H1 (cell line): ENCODE measurements around the gene NUDT1. TPM values are rescaled to one million over a fixed set of nuclear protein-coding genes. Genes with fewer than 3 reads are reported as not detected.

Source experiments
- CTCF ChIA-PET: fragments of 300-600 bp; sonication (Branson Sonifier 250); formaldehyde crosslinking; loops from one replicate; lab custom pipeline; 2021; ENCODE audit not compliant: partially characterized antibody; lab: Charles Lee
- POLR2A ChIA-PET: fragments of 300-600 bp; sonication (Branson Sonifier 250); formaldehyde crosslinking; loops from one replicate; lab custom pipeline; 2021; ENCODE audit warnings: inconsistent platforms; ENCODE audit not compliant: partially characterized antibody; lab: Charles Lee
- DNase-seq, 2 experiments: peaks; one replicate each; pipeline versions ENCODE4 v3.0.0 to v3.0.0-alpha.2; 2010 to 2022; ENCODE audit warnings: low spot score in 2 of 2, low read depth in 1 of 2, mixed read lengths in 1 of 2
- FAIRE-seq: peaks from 2 replicates; lab custom pipeline; 2011; peaks lifted over from hg19 to GRCh38; lab: Jason Lieb, UNC
- H2AFZ ChIP-seq: 2 replicates; pipeline ENCODE4 v1.8.1; 2012; ENCODE audit warnings: low read length, inconsistent platforms
- H2AK5ac ChIP-seq: 2 replicates; pipeline ENCODE4 v1.6.1; 2013; ENCODE audit warnings: low read depth, low read length
- H2BK120ac ChIP-seq: replicated peaks from 2 replicates; pipeline ENCODE3; 2013; ENCODE audit warnings: low read depth, low read length, inconsistent platforms
- H2BK12ac ChIP-seq: 2 replicates; pipeline ENCODE4 v1.6.1; 2013; ENCODE audit warnings: low read depth, low read length
- H2BK15ac ChIP-seq: 2 replicates; pipeline ENCODE4 v1.6.1; 2013; ENCODE audit warnings: low read length
- H2BK20ac ChIP-seq: 2 replicates; pipeline ENCODE4 v1.6.1; 2013; ENCODE audit warnings: low read length
- H2BK5ac ChIP-seq: 2 replicates; pipeline ENCODE4 v1.6.1; 2013; ENCODE audit warnings: low read depth, low read length
- H3K14ac ChIP-seq: 2 replicates; pipeline ENCODE4 v1.6.1; 2013; ENCODE audit warnings: inconsistent platforms; ENCODE audit not compliant: insufficient read length
- H3K18ac ChIP-seq: 2 replicates; pipeline ENCODE4 v1.6.1; 2013; ENCODE audit warnings: low read length; ENCODE audit errors: extremely low read depth
- H3K23ac ChIP-seq: 2 replicates; pipeline ENCODE4 v1.6.1; 2013; ENCODE audit warnings: inconsistent platforms; ENCODE audit not compliant: insufficient read length
- H3K23me2 ChIP-seq: 2 replicates; pipeline ENCODE4 v1.6.1; 2013; ENCODE audit warnings: low read depth, low read length
- H3K27ac ChIP-seq: 2 replicates; pipeline ENCODE4 v1.6.1; 2011; ENCODE audit warnings: low read depth, low read length, inconsistent platforms
- H3K27me3 ChIP-seq, 4 experiments: replicated peaks in 1 of 4; 1 replicate in 1 of 4; 2 replicates in 3 of 4; pipeline versions ENCODE4 v1.6.1 to v1.8.1; 2011 to 2013; ENCODE audit warnings: low read length in 3 of 4, mild to moderate bottlenecking in 3 of 4, inconsistent platforms in 2 of 4, mixed read lengths in 2 of 4, moderate library complexity in 1 of 4; ENCODE audit not compliant: control insufficient read depth in 3 of 4, insufficient read depth in 3 of 4; ENCODE audit errors: extremely low read depth in 1 of 4
- H3K36me3 ChIP-seq, 4 experiments: 2 replicates each; pipeline versions ENCODE4 v1.6.1 to v1.8.1; 2011 to 2013; ENCODE audit warnings: mild to moderate bottlenecking in 4 of 4, low read length in 3 of 4, moderate library complexity in 2 of 4, control low read depth in 1 of 4, inconsistent platforms in 1 of 4; ENCODE audit not compliant: insufficient read depth in 4 of 4, control insufficient read depth in 2 of 4
- H3K4ac ChIP-seq: replicated peaks from 2 replicates; pipeline ENCODE3; 2013; ENCODE audit warnings: low read length, low read depth, mixed read lengths, inconsistent platforms; ENCODE audit not compliant: insufficient read length
- H3K4me1 ChIP-seq, 4 experiments: replicated peaks in 1 of 4; 1 replicate in 1 of 4; 2 replicates in 3 of 4; pipeline versions ENCODE4 v1.6.1 to v1.8.1; 2011 to 2013; ENCODE audit warnings: low read length in 3 of 4, inconsistent platforms in 2 of 4, mixed read lengths in 1 of 4; ENCODE audit not compliant: insufficient read depth in 4 of 4, control insufficient read depth in 3 of 4
- H3K4me2 ChIP-seq, 2 experiments: 2 replicates each; pipeline versions ENCODE4 v1.6.1 to v1.8.1; 2011 to 2013; ENCODE audit warnings: low read depth in 2 of 2, low read length in 2 of 2, control low read depth in 1 of 2, inconsistent platforms in 1 of 2, mild to moderate bottlenecking in 1 of 2; ENCODE audit not compliant: insufficient read depth in 1 of 2
- H3K4me3 ChIP-seq, 4 experiments: fragments of 200-600, 300-600 bp in 1 of 4; sonication (generic), shearing (Covaris generic), sonication (Bioruptor Twin) in 1 of 4; 2 replicates each; pipeline versions ENCODE4 v1.5.1 to v1.8.1; 2011 to 2016; ENCODE audit warnings: low read length in 4 of 4, low read depth in 3 of 4, control low read depth in 2 of 4, inconsistent platforms in 2 of 4, mild to moderate bottlenecking in 2 of 4, mixed read lengths in 1 of 4, moderate library complexity in 1 of 4; ENCODE audit not compliant: insufficient read depth in 2 of 4; ENCODE audit errors: extremely low read depth in 1 of 4
- H3K56ac ChIP-seq: replicated peaks from 2 replicates; pipeline ENCODE3; 2013; ENCODE audit warnings: low read depth, mild to moderate bottlenecking, mixed read lengths, low read length, inconsistent platforms; ENCODE audit not compliant: insufficient read length
- H3K79me1 ChIP-seq: 2 replicates; pipeline ENCODE4 v1.6.1; 2013; ENCODE audit warnings: low read depth, low read length, control low read depth
- H3K79me2 ChIP-seq, 2 experiments: 2 replicates each; pipeline versions ENCODE4 v1.6.1 to v1.8.1; 2012 to 2013; ENCODE audit warnings: low read length in 2 of 2, mild to moderate bottlenecking in 2 of 2, inconsistent platforms in 1 of 2; ENCODE audit not compliant: insufficient read depth in 2 of 2, control insufficient read depth in 1 of 2
- H3K9ac ChIP-seq, 4 experiments: replicated peaks in 1 of 4; 1 replicate in 1 of 4; 2 replicates in 3 of 4; pipeline versions ENCODE4 v1.6.1 to v1.8.1; 2011 to 2013; ENCODE audit warnings: low read depth in 3 of 4, low read length in 3 of 4, control low read depth in 2 of 4, mild to moderate bottlenecking in 2 of 4, moderate library complexity in 2 of 4, inconsistent platforms in 1 of 4; ENCODE audit errors: extremely low read depth in 1 of 4
- H3K9me3 ChIP-seq, 2 experiments: 2 replicates each; pipeline versions ENCODE4 v1.6.1 to v1.8.1; 2012 to 2013; ENCODE audit warnings: mild to moderate bottlenecking in 2 of 2, moderate library complexity in 2 of 2, control low read depth in 1 of 2, inconsistent platforms in 1 of 2, low read depth in 1 of 2, low read length in 1 of 2, mixed read lengths in 1 of 2; ENCODE audit not compliant: insufficient read depth in 2 of 2
- H4K20me1 ChIP-seq, 2 experiments: replicated peaks in 1 of 2; 2 replicates each; pipeline versions ENCODE3 to v1.8.1; 2011 to 2013; ENCODE audit warnings: inconsistent platforms in 2 of 2, low read length in 2 of 2, mild to moderate bottlenecking in 1 of 2; ENCODE audit not compliant: insufficient read depth in 2 of 2, control insufficient read depth in 1 of 2
- H4K5ac ChIP-seq: 2 replicates; pipeline ENCODE4 v1.6.1; 2013; ENCODE audit warnings: low read length, low read depth, mixed read lengths, inconsistent platforms; ENCODE audit not compliant: insufficient read length
- H4K8ac ChIP-seq: 2 replicates; pipeline ENCODE4 v1.8.0; 2013; ENCODE audit warnings: mild to moderate bottlenecking, moderate library complexity, low read length, inconsistent platforms; ENCODE audit not compliant: insufficient read depth; ENCODE audit errors: extremely low read depth
- H4K91ac ChIP-seq: replicated peaks from 2 replicates; pipeline ENCODE3; 2013; ENCODE audit warnings: low read length, mixed read lengths, inconsistent platforms; ENCODE audit not compliant: insufficient read length
- CREB1 ChIP-seq: IDR thresholded peaks from 2 replicates; pipeline ENCODE4 v1.6.1; 2012; ENCODE audit warnings: inconsistent platforms
- GABPA ChIP-seq: IDR thresholded peaks from 2 replicates; pipeline ENCODE4 v1.6.1; 2011; ENCODE audit warnings: mild to moderate bottlenecking, low read length, moderate library complexity, borderline replicate concordance; ENCODE audit not compliant: insufficient read depth
- PHF8 ChIP-seq: fragments of 200-600 bp; sonication (generic); conservative IDR thresholded peaks from 2 replicates; pipeline ENCODE4 v1.7.1; 2012; ENCODE audit warnings: low read depth, mild to moderate bottlenecking, inconsistent platforms, low read length, moderate library complexity
- RNF2 ChIP-seq: fragments of 200-900, 300-1000 bp; sonication (generic); IDR thresholded peaks from 2 replicates; pipeline ENCODE4 v1.7.1; 2016; ENCODE audit warnings: borderline replicate concordance, low read depth, mild to moderate bottlenecking, antibody characterized with exemption, low read length; ENCODE audit not compliant: poor library complexity, severe bottlenecking; ENCODE audit errors: missing control alignments
- SP2 ChIP-seq: IDR thresholded peaks from 2 replicates; pipeline ENCODE4 v1.6.1; 2012; ENCODE audit warnings: mild to moderate bottlenecking, low read length, inconsistent platforms
- SRF ChIP-seq: IDR thresholded peaks from 2 replicates; pipeline ENCODE4 v1.6.1; 2011; ENCODE audit warnings: mild to moderate bottlenecking, low read depth, low read length, moderate library complexity
- ZNF274 ChIP-seq: IDR thresholded peaks from 2 replicates; pipeline ENCODE4 v1.7.0; 2012; ENCODE audit warnings: low read length, borderline replicate concordance; ENCODE audit errors: extremely low read depth
- WGBS, 2 experiments: shearing (Covaris generic) in 1 of 2; methylation state at CpG; one replicate each; pipeline versions ENCODE4 v1.1.6 to v1.1.7; 2013 to 2015; ENCODE audit warnings: low lambda C conversion rate in 2 of 2, mixed read lengths in 2 of 2, inconsistent platforms in 1 of 2, low coverage in 1 of 2, missing lambda C conversion rate in 1 of 2; ENCODE audit not compliant: insufficient replicate concordance in 2 of 2, insufficient coverage in 1 of 2, insufficient read length in 1 of 2; ENCODE audit errors: extremely low coverage in 1 of 2, missing lambda C conversion rate in 1 of 2; 5-methylcytosine and 5-hydroxymethylcytosine counted together
- polyA plus RNA-seq, 7 experiments: library from polyadenylated mRNA; depleted of rRNA in 3 of 7; stranded (reverse) in 5 of 7; unstranded in 2 of 7; fragments of >200 nt in 5 of 7; fragments of 200-250 nt in 2 of 7; gene quantifications; 1 replicate in 5 of 7; 2 replicates in 1 of 7; 4 replicates in 1 of 7; pipeline versions ENCODE4 v1.2.1 to v1.2.3, GENCODE V29; 2011 to 2013; ENCODE audit warnings: missing spikeins in 2 of 7, mixed read lengths in 2 of 7
- total RNA-seq: library from RNA; stranded (reverse); fragmentation: NEBNext Ultra II Directional; extraction: Animal tissue kit (Norgen Biotek cat#: 25700); gene quantifications from 2 replicates; pipeline ENCODE4 v1.2.1, GENCODE V29; 2021
- TF ChIP-seq, protein P1 (sequence below): IDR thresholded peaks from 2 replicates; pipeline ENCODE4 v1.6.1; 2012; ENCODE audit warnings: inconsistent platforms

Gene NUDT1
- total and polyA plus RNA-seq, 2 of the 8 experiments (the other 6 are each of a cell fraction or from before 2014, with no cell fraction given) = 76.1 to 89.5 TPM

GRCh38 chr7:2222516-2222915 is 19.5 kb upstream of the NUDT1 start:
- Histone ChIP-seq H3K4ac (no peak overlapping the region), H4K8ac (no peak overlapping the region; the same call in 1 of the 2 replicates), H3K9me3 (no peaks in the 10 kb centered on the region), H3K14ac (no peak overlapping the region), H3K27ac (no peak overlapping the region), H3K36me3 (peaks cover 11 to 37% (median 29%) of the 10 kb centered on the region in 4 experiments; a peak in 7 of 8 replicates), H3K4me3 (no peak overlapping the region), H4K91ac (no peak overlapping the region), H4K5ac (no peak overlapping the region), H2BK120ac (no peak overlapping the region), H4K20me1 (peaks cover 7 to 18% of the 10 kb centered on the region in 2 experiments), H2AFZ (no peak overlapping the region), H2BK12ac (no peak overlapping the region), H3K79me2 (peaks cover 0 to 25% of the 10 kb centered on the region in 2 experiments; a peak in 3 of 4 replicates), H3K4me1 (no peaks in the 10 kb centered on the region; a peak in 1 of 7 replicates), H3K56ac (no peak overlapping the region), H3K23ac (no peak overlapping the region), H3K4me2 (no peak overlapping the region), H3K27me3 (no peaks in the 10 kb centered on the region), H3K9ac (no peak overlapping the region), H2BK5ac (no peak overlapping the region), H3K18ac (no peak overlapping the region), H3K79me1 (peaks cover 19% of the 10 kb centered on the region), H2BK15ac (no peak overlapping the region), H3K23me2 (no peaks in the 10 kb centered on the region), H2AK5ac (no peak overlapping the region), H2BK20ac (no peak overlapping the region)
- POLR2A ChIA-PET = interaction anchor here (0.7 to 4.1 kb wide), 3 partner anchors 14 to 133 kb away, joined by 3 to 11 read pairs (median 3); partner anchors contain the start of gene EIF3B
- TF ChIP-seq ZNF274 = no peak
- TF ChIP-seq SP2 = no peak
- no peak for TF ChIP-seq SRF
- TF ChIP-seq GABPA = no peak
- no peak for TF ChIP-seq PHF8
- TF ChIP-seq RNF2 = no peak
- TF ChIP-seq, protein P1, sequence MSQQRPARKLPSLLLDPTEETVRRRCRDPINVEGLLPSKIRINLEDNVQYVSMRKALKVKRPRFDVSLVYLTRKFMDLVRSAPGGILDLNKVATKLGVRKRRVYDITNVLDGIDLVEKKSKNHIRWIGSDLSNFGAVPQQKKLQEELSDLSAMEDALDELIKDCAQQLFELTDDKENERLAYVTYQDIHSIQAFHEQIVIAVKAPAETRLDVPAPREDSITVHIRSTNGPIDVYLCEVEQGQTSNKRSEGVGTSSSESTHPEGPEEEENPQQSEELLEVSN = no peak
- TF ChIP-seq CREB1 = no peak
- WGBS, 2 experiments = 94% methylated on average over 15 of the region's 22 CpGs; no CpG with 5 or more reads in 1 of the 2 experiments
- FAIRE-seq (no peak), DNase-seq (no peak)
- CTCF ChIA-PET = interaction anchor here (0.6 to 0.9 kb wide), 4 partner anchors 27 to 146 kb away, joined by 3 to 5 read pairs (median 3); no protein-coding TSS in a partner anchor
